Measurements from ENCODE around the gene ALKBH6.

DNA sequence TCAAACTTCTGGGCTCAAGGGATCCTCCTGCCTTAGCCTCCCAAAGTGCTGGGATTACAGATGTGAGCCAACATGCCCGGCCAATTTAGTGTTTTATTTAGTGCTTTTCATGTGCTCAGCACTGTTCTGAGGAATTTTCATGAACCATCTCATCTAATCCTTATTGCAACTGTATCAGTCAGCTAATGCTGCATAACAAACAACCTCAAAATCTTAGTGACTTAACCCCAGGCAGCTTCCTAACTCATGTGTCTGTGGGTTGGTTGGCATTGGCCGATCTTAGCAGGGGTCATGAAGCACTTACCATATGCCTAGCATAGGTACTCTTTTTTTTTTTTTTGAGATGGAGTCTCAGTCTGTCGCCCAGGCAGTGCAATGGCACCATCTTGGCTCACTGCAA is 25.2 kb downstream of the ALKBH6 start:
- no peak for TF ChIP-seq CTCF (conservative IDR thresholded peaks at IDR 0.05; ENCODE audit: low read depth in 2 of 2)
- TF ChIP-seq EZH2phosphoT487 (IDR thresholded peaks at IDR 0.05; ENCODE audit: unreplicated experiment) = no peak
- TF ChIP-seq POLR2AphosphoS5 (IDR thresholded peaks at IDR 0.05; ENCODE audit: low read depth) = no peak
